A673 (cell line): Measurements from ENCODE around the gene PSTK. TPM values are rescaled to one million over a fixed set of nuclear protein-coding genes. Genes with fewer than 3 reads are reported as not detected.
A peak's percentile ranks its signal among the peaks of the same experiment; 100 is the strongest.

Source experiments
- BruUV-seq: library from RNA; stranded (reverse); fragments of 400-500 nt; replicated peaks from 2 replicates; lab custom pipeline; 2021; lab: Mats Ljungman, UMichigan
- CTCF ChIA-PET: fragments of 300-600 bp; sonication (Branson Sonifier 250); formaldehyde crosslinking; loops from one replicate; lab custom pipeline; 2022; ENCODE audit warnings: antibody characterized with exemption; lab: Charles Lee
- POLR2A ChIA-PET: fragments of 300-600 bp; sonication (Branson Sonifier 250); formaldehyde crosslinking; loops from one replicate; lab custom pipeline; 2022; ENCODE audit warnings: antibody characterized with exemption; ENCODE audit not compliant: low non-redundant PET; lab: Charles Lee
- DNase-seq: peaks from one replicate; pipeline ENCODE4 v3.0.0-alpha.2; 2015; ENCODE audit warnings: low spot score
- H3K27ac ChIP-seq: fragments of 200-600 bp; sonication (generic); 2 replicates; pipeline ENCODE4 v1.5.1; 2016; ENCODE audit warnings: mixed run types, low read depth, mild to moderate bottlenecking, mixed read lengths, antibody characterized with exemption, low read length; ENCODE audit not compliant: poor library complexity, severe bottlenecking
- H3K27me3 ChIP-seq: fragments of 200-600 bp; sonication (generic); replicated peaks from 2 replicates; pipeline ENCODE4 v1.6.1; 2017; ENCODE audit warnings: mixed run types, low read depth, mild to moderate bottlenecking, mixed read lengths, antibody characterized with exemption, low read length; ENCODE audit not compliant: insufficient read depth, poor library complexity
- H3K36me3 ChIP-seq: fragments of 200-600 bp; sonication (generic); 2 replicates; pipeline ENCODE4 v1.6.1; 2016; ENCODE audit warnings: mixed run types, mild to moderate bottlenecking, mixed read lengths, antibody characterized with exemption, low read length; ENCODE audit not compliant: insufficient read depth, poor library complexity, severe bottlenecking
- H3K4me1 ChIP-seq: fragments of 200-600 bp; sonication (generic); 2 replicates; pipeline ENCODE4 v1.6.1; 2017; ENCODE audit warnings: mixed run types, mild to moderate bottlenecking, mixed read lengths, antibody characterized with exemption, low read length; ENCODE audit not compliant: insufficient read depth, poor library complexity, severe bottlenecking
- H3K4me3 ChIP-seq: fragments of 200-600 bp; sonication (generic); 2 replicates; pipeline ENCODE4 v1.5.1; 2016; ENCODE audit warnings: low read depth, mixed run types, mild to moderate bottlenecking, mixed read lengths, low read length; ENCODE audit not compliant: poor library complexity, severe bottlenecking
- H3K9me3 ChIP-seq: fragments of 200-600 bp; sonication (generic); 2 replicates; pipeline ENCODE4 v1.6.1; 2016; ENCODE audit warnings: mixed run types, low read depth, mild to moderate bottlenecking, mixed read lengths, antibody characterized with exemption, low read length; ENCODE audit not compliant: poor library complexity, severe bottlenecking
- CTCF ChIP-seq: fragments of 300-800, 200-600 bp; sonication (generic); conservative IDR thresholded peaks from 2 replicates; pipeline ENCODE4 v1.5.1; 2017; ENCODE audit warnings: low read depth, mild to moderate bottlenecking, antibody characterized with exemption, low read length, moderate library complexity, mixed read lengths
- EZH2 ChIP-seq: fragments of 200-600 bp; sonication (generic); IDR thresholded peaks from 2 replicates; pipeline ENCODE4 v1.6.1; 2017; ENCODE audit warnings: borderline replicate concordance, low read depth, mild to moderate bottlenecking, mixed read lengths, antibody characterized with exemption, low read length; ENCODE audit not compliant: poor library complexity, severe bottlenecking
- intact Hi-C: fragments of 100-400 bp; cut with micrococcal nuclease; formaldehyde crosslinking; loops from one replicate; pipeline ENCODE4 v1.10.0; 2022; ENCODE audit not compliant: unreplicated experiment
- total RNA-seq: library from RNA; stranded (reverse); gene quantifications from 2 replicates; pipeline ENCODE4 v1.2.3, GENCODE V29; 2021

The PSTK gene
- total RNA-seq, 1 experiment from 2014 or later, result 5.7 TPM

DNA sequence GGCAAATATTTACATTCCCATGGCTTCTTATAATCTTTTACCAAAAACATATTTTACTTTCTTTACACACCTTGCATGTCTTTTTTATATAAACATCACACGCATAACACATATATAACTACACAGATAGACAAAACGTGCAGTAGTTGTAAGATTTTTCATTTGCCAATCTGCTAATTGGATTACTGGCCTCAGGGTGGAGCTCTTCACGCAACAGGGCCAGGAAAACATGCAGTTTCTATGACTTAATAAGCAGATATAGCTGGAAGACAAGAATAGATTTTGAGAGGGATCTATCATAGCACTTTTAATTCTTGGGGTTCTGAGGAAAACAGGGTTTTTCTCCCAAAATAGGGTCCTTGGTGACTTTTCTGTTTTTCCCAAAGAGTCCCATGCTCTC is 41.3 kb downstream of the PSTK start:
- ChIA-PET CTCF (interaction anchor here (0.6 kb wide), 1 partner anchor 712 kb away, joined by 4 read pairs; no protein-coding TSS in a partner anchor), POLR2A (interaction anchor here (0.6 kb wide), 1 partner anchor 10 kb away, joined by 3 read pairs; no protein-coding TSS in a partner anchor)
- Histone ChIP-seq H3K9me3 (no peaks in the 10 kb centered on the region), H3K4me3 (no peak overlapping the region), H3K36me3 (no peaks in the 10 kb centered on the region), H3K27ac (no peak overlapping the region), H3K4me1 (peaks cover 10% of the 10 kb centered on the region), H3K27me3 (no peaks in the 10 kb centered on the region)
- intact Hi-C loops, result no loop called here
- peak; percentile 55 for DNase-seq
- TF ChIP-seq EZH2 (no peak), CTCF (peak; percentile 56)
- no TSS peak for BruUV-seq

- CTCF ChIA-PET, result no interaction called here
- Histone ChIP-seq H3K27ac (no peak overlapping the region), H3K9me3 (no peaks in the 10 kb centered on the region), H3K4me1 (peaks cover 10% of the 10 kb centered on the region), H3K4me3 (no peak overlapping the region), H3K27me3 (no peaks in the 10 kb centered on the region), H3K36me3 (no peaks in the 10 kb centered on the region)
- BruUV-seq, result no TSS peak
- no peak for DNase-seq
- TF ChIP-seq EZH2 (no peak), CTCF (no peak)
- POLR2A ChIA-PET, result no interaction called here
- intact Hi-C loops, result no loop called here
Measured at GRCh38 chr10:123024540-123024939, 44.3 kb downstream of the PSTK start.

DNA sequence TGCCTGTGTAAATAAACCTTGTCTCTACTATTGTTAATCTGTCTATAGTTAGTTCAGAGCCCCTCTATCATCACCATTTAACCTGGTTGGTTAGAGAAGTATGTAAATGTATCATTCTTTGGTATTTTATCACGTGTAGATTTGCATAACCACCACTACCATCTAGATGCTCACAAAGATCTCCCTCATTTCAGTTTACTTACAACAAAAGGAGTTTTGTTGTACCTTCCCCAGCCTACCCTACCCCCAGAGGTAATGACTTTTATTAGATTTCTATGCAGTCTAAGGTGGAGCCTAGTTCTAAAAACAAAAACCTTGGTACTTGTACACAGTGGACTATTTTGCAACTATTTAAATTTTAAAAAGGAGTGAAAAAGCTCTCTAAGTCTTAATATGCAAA is 46.1 kb downstream of the PSTK start:
- intact Hi-C loops, result no loop called here
- DNase-seq, result no peak
- CTCF ChIA-PET, result no interaction called here
- Histone ChIP-seq H3K27me3 (no peaks in the 10 kb centered on the region), H3K27ac (no peak overlapping the region), H3K4me3 (no peak overlapping the region), H3K9me3 (no peaks in the 10 kb centered on the region), H3K4me1 (peaks cover 5% of the 10 kb centered on the region), H3K36me3 (no peaks in the 10 kb centered on the region)
- TF ChIP-seq EZH2 (no peak), CTCF (no peak)
- POLR2A ChIA-PET, result no interaction called here
- BruUV-seq, result no TSS peak
